Measurements from ENCODE around the gene BICD2. TPM values are rescaled to one million over a fixed set of nuclear protein-coding genes. Genes with fewer than 3 reads are reported as not detected.
"Not testable (repeated sequence)": the region's sequence is repeated elsewhere in the genome, so short reads cannot be mapped to it uniquely, and the experiment has no call there.

BICD2 gene
- polyA plus RNA-seq, result 10 to 100 TPM in 2 of 3 donors, 1 to 10 TPM in 1; 5.5 to 17.3 (median 14.2) TPM

GRCh38 chr9:92764381-92764987 is at the start of gene BICD2:
TSS of gene BICD2 (minus strand) at chr9:92764833. CDS start at chr9:92764744, 89 bp downstream.
- 1% methylated on average over 54 to 74 of the region's 74 CpGs for WGBS, 3 donors
- H3K27ac ChIP-seq (ENCODE audit: low read depth, low read length), result peak within 1 kb of the TSS; percentile 95

- not testable (repeated sequence) for H3K27ac ChIP-seq (ENCODE audit: low read depth, low read length)
- WGBS, 3 donors, result 8 to 11% (median 9%) methylated on average over 33 to 34 of the region's 34 CpGs
Measured at GRCh38 chr9:92809629-92810326, 45.1 kb upstream of the BICD2 start.

GRCh38 chr9:92808726-92809451 is 44.3 kb upstream of the BICD2 start:
- H3K27ac ChIP-seq (ENCODE audit: low read depth, low read length), result no peak overlapping the region
- 0 to 3% (median 1%) methylated on average over 58 to 60 of the region's 60 CpGs for WGBS, 3 donors

DNA sequence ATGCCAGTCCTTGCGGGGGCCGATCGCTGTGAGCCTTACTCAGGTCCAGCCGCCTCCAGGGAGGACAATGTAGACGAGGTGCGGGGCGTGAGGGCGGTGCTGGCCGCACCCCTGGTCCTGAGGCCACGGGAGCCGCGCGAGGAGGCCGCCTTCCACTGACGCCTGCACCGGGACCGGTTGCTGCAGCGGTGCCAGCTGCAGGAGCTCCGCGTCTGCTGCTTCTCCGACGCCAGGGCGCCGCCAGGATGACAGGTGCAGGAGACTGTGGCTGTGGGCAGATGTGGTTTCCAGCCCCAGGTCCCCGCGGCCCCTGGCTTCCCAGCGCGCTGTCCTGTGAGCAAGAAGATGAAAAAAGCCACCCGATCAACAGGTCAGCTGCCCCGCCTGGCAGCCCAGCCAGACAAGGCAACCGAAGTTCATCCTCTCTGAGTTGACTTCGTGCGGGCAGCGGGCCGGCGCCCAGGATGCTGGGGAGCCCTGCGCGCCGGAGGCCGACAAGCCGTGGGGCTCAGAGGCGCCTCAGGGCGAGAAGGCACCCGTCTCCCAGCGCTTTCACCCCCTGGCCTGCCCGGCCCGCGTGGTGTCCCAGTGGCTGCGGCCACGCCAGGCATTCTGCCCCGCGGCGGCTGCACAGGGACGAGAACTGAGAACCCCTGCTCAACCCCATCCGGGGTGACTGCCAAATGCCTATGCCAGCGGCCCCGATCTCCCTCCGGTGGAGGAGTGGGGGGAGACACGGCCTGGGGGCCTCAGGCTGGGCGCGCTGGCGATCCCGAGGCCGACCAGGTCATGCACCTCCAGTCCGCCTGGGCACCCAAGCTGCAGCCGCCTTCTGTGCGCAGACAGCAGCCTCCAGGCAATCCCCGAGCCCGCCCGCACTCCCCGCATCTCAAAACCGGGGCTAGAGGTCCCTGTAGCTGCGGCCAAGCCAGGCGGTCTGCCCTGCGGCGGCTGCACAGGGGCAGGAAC is 43.4 kb upstream of the BICD2 start:
- no peak overlapping the region for H3K27ac ChIP-seq (ENCODE audit: low read depth, low read length)
- WGBS, 3 donors, result 4 to 5% (median 4%) methylated on average over 71 to 76 of the region's 76 CpGs

GRCh38 chr9:92807031-92807756 is 42.6 kb upstream of the BICD2 start:
- WGBS, 3 donors, result 10 to 15% (median 11%) methylated on average over 44 of the region's 44 CpGs
- no peak overlapping the region for H3K27ac ChIP-seq (ENCODE audit: low read depth, low read length)

DNA sequence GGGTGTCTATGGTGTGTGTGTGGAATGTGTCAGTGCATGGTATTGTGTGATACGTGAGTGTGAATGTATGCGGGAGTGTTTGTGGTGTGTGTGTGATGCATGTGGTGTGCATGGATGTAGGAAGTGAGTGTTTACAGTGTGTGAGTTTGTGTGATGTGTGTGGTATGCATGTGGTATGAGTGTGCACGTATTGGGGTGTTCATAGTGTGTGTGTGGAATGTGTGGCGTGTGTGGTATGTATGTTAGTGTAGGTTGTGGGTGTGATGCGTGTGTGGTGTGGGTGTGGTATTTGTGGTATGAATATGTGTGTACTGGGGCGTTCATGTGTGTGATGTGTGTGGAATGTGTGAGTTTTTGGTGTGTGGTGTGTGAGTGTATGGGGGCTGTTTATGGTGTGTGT is 40.1 kb upstream of the BICD2 start:
- 77 to 85% (median 85%) methylated on average over 6 of the region's 6 CpGs for WGBS, 3 donors

GRCh38 chr9:92798358-92798757 is 33.7 kb upstream of the BICD2 start:
- H3K27ac ChIP-seq (ENCODE audit: low read depth, low read length), result no peak overlapping the region
- WGBS, 3 donors, result 81 to 93% (median 92%) methylated on average over 11 of the region's 11 CpGs

More for the DNA sequence above, 40.1 kb upstream of the BICD2 start:
- no peak overlapping the region for H3K27ac ChIP-seq (ENCODE audit: low read depth, low read length)

DNA sequence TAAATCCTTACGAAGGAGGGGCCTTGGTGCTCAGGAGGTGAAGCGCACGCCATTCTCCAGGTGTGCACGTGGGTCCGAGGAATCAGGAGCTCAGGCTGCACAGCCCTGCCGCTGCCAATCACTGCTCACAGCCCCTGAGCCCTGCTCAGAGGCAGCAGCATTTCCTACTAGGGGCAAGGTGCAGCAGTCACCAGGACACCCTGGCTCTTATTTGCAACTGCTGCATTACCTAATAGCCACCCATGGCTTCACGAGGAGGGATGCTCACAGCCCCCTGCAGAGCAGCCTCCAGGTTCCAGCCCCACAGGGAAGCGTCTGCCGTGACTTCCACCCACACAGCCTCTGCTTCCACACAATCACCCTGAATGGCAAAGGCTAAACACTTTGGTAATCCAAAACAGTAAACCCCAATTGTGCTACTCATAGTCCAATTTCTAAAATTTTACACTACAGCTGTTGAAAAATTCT is 31.7 kb upstream of the BICD2 start:
- H3K27ac ChIP-seq (ENCODE audit: low read depth, low read length), result not testable (repeated sequence)
- WGBS, 3 donors, result 34 to 59% (median 56%) methylated on average over 9 of the region's 9 CpGs

DNA sequence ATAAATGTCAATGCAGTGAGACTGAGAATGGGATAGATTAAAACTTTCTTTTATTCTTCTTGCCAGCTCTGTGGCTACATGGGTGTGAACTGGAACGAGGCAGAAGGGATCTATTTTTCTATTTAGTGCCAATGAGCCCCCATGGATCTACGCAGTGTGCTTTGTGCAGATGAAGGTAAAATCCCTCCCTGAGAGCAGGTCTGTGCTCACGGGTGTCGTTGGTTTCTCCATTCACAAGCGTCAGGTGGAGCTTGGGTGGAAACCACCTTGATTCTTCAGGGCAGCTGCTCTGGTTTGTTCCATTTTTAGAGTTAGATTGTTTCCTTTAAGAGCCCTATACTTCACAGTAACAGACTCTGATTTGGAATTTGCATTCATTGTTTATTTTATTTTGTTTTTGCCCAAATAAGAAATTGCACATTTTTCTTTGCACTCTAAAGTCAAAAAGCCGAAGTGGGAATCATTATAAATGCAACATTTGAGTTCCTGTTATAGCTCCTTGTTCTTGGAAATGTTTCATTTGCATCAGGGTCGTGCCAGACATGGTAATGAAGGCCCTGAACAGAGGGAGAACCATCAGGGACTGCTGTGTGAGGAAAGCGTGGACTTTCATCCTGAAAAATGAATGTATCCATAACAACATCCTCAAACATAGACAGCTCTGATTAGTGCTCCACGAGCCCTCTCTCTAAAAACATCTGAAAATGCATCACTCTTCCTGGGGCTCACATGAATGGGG is 31.1 kb upstream of the BICD2 start:
- H3K27ac ChIP-seq (ENCODE audit: low read depth, low read length), result no peak overlapping the region
- WGBS, 3 donors, result 32 to 69% (median 57%) methylated on average over 9 of the region's 9 CpGs

DNA sequence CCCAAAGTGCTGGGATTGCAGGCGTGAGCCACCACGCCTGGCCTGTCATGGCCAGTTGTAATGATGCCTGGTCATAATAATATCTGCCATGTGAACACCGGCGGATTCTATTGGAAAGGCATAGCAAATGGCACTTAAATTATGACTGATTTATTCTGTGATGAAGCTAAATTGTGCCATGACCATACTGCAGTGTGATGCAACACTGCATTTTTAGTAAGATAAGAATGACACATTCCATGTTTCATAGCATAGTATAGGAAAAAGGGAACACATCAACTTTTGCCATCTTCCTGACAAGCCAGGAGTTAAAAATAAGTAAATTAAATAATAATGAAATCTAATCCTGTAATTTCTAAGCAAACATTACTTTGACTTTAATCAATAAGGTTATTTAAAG is 30.4 kb upstream of the BICD2 start:
- no peak overlapping the region for H3K27ac ChIP-seq (ENCODE audit: low read depth, low read length)
- 41 to 91% (median 90%) methylated on average over 4 of the region's 4 CpGs for WGBS, 3 donors

DNA sequence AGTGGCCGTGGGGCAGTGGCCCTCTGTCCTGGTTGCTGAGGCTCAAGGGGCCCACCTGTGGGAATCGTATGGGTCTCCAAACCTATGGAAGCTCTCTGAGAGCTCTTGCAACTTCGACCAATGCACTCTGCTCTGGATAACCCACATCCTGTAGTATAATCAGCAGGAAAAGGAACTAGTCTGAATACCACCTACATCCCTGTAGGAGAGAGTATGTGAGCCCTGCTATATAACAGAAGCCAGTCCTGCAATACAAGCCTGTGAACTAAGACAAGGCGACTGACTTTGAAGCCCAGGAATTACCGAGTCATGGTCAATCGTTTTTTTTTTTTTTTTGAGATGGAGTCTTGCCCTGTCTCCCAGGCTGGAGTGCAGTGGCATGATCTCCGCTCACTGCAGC is 29.8 kb upstream of the BICD2 start:
- 57 to 73% (median 59%) methylated on average over 7 of the region's 7 CpGs for whole genome bisulfite sequencing, 3 donors
- H3K27ac ChIP-seq (ENCODE audit: low read depth, low read length), result no peak overlapping the region

GRCh38 chr9:92790542-92791527 is 26.2 kb upstream of the BICD2 start:
- WGBS, 3 donors, result 35 to 49% (median 42%) methylated on average over 13 of the region's 13 CpGs
- no peak overlapping the region for H3K27ac ChIP-seq (ENCODE audit: low read depth, low read length)

- 78 to 83% (median 82%) methylated on average over 1 of the region's 1 CpG for WGBS, 3 donors
- no peak overlapping the region for H3K27ac ChIP-seq (ENCODE audit: low read depth, low read length)
Measured at GRCh38 chr9:92786298-92786697, 21.7 kb upstream of the BICD2 start.

DNA sequence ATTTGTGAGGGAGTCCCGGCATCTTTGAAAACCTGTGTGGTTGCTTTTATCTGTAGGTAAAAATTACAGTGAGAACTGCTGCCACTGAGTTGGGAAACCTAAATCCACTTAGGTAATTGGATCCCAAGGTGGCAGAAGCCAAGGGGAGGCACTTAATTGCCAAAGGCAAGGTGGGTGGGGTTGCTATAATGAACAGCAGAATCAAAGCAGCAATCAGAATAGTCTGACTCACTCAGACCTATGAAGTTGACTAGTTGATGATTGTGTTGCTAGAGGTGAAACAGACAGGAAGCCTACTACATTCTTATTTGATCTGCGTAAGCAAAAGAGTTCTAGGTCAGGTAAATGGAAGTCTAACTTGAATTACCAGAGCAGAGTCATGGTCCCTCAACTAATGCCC is 17.3 kb upstream of the BICD2 start:
- H3K27ac ChIP-seq (ENCODE audit: low read depth, low read length), result no peak overlapping the region
- WGBS, 3 donors, result 85 to 89% (median 89%) methylated on average over 2 of the region's 2 CpGs

GRCh38 chr9:92780206-92780605 is 15.6 kb upstream of the BICD2 start:
- H3K27ac ChIP-seq (ENCODE audit: low read depth, low read length), result no peak overlapping the region

DNA sequence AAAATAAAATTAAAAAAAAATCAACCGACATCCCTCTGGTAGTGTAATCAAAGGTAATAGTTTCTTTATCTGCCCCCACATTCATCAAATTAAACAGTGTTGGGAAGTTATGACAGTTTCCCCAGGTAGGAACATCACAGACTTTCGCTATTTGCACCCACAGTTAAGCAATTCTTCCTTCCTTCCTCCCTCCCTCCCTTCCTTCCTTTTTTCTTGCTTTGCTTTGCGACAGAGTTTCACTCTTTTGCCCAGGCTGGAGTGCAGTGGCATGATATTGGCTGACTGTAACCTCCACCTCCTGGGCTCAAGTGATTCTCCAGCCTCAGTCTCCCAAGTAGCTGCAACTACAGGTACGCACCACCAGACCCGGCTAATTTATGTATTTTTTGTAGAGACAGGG is 10.8 kb upstream of the BICD2 start:
- H3K27ac ChIP-seq (ENCODE audit: low read depth, low read length), result no peak overlapping the region
- 45 to 80% (median 61%) methylated on average over 5 of the region's 5 CpGs for WGBS, 3 donors

Measured in adipose tissue (tissue), 3 donors.